HL-60/S4 (cell line): ENCODE measurements around the gene LTB.

Experiments
- in situ Hi-C: fragments of 300-500 bp; cut with MboI; formaldehyde crosslinking; loops from 2 replicates; pipeline ENCODE4 v1.14.3; 2022; ENCODE audit warnings: low sequenced_read_pairs

The LTB gene

GRCh38 chr6:31582230-31582643 lies at the start of gene LTB:
LTB (minus strand) TSS chr6:31582424; CDS start chr6:31582417, 7 bp downstream.
- in situ Hi-C loops: no loop called here

- in situ Hi-C loops: no loop called here
These were observed 49.6 kb upstream of the LTB start for GRCh38 chr6:31631681-31632278.

GRCh38 chr6:31631209-31631608 lies 49.0 kb upstream of the LTB start:
- in situ Hi-C loops: no loop called here

- in situ Hi-C loops: no loop called here
These were observed 48.1 kb upstream of the LTB start for GRCh38 chr6:31630177-31630934.

GRCh38 chr6:31629014-31629413 lies 46.8 kb upstream of the LTB start:
- in situ Hi-C loops: no loop called here

- in situ Hi-C loops: no loop called here
These were observed 45.6 kb upstream of the LTB start for GRCh38 chr6:31627690-31628287.

- in situ Hi-C loops: no loop called here
These were observed 44.7 kb upstream of the LTB start for GRCh38 chr6:31626952-31627351.

- in situ Hi-C loops: no loop called here
These were observed 41.8 kb upstream of the LTB start for GRCh38 chr6:31624070-31624469.

- in situ Hi-C loops: no loop called here
These were observed 40.5 kb upstream of the LTB start for GRCh38 chr6:31622684-31623091.

- in situ Hi-C loops: no loop called here
These were observed 39.8 kb upstream of the LTB start for GRCh38 chr6:31621991-31622390.

GRCh38 chr6:31621320-31621939 lies 39.2 kb upstream of the LTB start:
- in situ Hi-C loops: no loop called here

GRCh38 chr6:31620586-31621319 lies 38.5 kb upstream of the LTB start, which contains the start of gene PRRC2A:
PRRC2A (plus strand) TSS chr6:31620715; CDS start chr6:31622790, 2,075 bp downstream.
- in situ Hi-C loops: no loop called here

GRCh38 chr6:31619805-31620585 lies 37.8 kb upstream of the LTB start:
- in situ Hi-C loops: no loop called here

GRCh38 chr6:31617010-31617409 lies 34.8 kb upstream of the LTB start:
- in situ Hi-C loops: no loop called here

GRCh38 chr6:31615748-31616147 lies 33.5 kb upstream of the LTB start:
- in situ Hi-C loops: no loop called here

GRCh38 chr6:31614684-31615578 lies 32.7 kb upstream of the LTB start, which contains the start of gene AIF1:
AIF1 (plus strand) TSS chr6:31615234; CDS start chr6:31615330, 96 bp downstream.
- in situ Hi-C loops: no loop called here

GRCh38 chr6:31614075-31614619 lies 31.9 kb upstream of the LTB start:
- in situ Hi-C loops: no loop called here

GRCh38 chr6:31610968-31611367 lies 28.7 kb upstream of the LTB start:
- in situ Hi-C loops: no loop called here
